ENCODE data around the gene SNX33. TPM values are rescaled to one million over a fixed set of nuclear protein-coding genes. Genes with fewer than 3 reads are reported as not detected.
A peak's percentile ranks its signal among the peaks of the same experiment; 100 is the strongest.

Gene SNX33
- total and polyA plus RNA-seq, 2 of the 13 experiments (the other 11 are each of a cell fraction or from before 2014, with no cell fraction given): 11.0 to 11.6 TPM

DNA sequence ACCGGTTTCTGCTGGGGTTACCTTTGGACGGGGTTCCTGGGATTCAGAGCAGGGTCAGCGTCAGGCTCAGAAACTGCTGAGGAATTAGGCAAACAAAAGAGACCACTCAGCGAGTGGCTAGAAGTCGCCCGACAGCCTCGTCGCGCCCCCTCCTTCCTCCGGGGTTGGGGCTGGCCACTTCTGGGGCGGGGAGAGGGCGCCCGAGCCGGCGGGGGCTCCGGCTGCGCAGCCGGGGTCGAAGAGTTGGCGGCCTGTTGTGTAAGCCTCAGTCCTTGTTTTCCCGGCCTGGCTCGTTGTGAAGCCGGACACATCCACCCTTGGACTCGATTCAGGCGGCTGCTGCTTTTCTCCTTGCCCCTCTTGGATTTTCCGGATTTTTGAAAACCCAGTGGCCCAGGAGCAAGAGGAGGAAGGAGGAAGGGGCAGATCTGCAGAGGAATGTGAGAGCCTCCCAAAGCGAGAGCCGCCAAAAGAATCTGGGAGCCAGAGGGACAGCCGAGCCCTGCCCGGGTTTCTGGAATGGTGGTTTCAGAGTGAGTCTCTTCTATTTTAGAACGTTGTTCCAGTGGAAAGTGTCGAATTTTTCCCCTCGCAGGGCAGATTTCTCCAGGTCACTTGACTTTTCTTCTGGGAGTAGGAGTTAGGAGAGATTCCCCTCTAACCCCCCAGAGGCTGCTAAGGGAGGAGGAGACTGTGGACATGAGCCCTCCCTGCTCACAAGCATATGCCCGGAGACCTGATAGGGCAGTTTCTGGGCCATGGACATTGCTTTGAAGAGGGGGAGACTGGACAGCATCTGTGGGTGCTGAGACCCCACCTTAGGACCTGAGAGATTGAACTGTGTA is 666 bp downstream of the SNX33 start:
- intact Hi-C loops (cut with micrococcal nuclease; ENCODE audit: unreplicated experiment): loop anchor here (2.0 kb wide), 1 partner anchor 34 kb away; no protein-coding TSS in a partner anchor
- ATAC-seq: peak; percentile 64
- no peak overlapping the region for H2AFZ ChIP-seq (ENCODE audit: low read length)
- ChIA-PET POLR2A (interaction anchor here (1.0 to 2.6 kb wide), 17 partner anchors 10 to 280 kb away, joined by 3 to 39 read pairs (median 7); partner anchors contain the start of genes IMP3, MAN2C1, PTPN9 and SIN3A), CTCF (ENCODE audit: low intra/inter-chr PET ratio, low total read pairs) (no interaction called here)
- peaks cover 9% of the 10 kb centered on the region for H4K20me1 ChIP-seq (ENCODE audit: insufficient read depth, low read length)
- H3K9me3 ChIP-seq (ENCODE audit: low read length): no peaks in the 10 kb centered on the region
- H3K4me3 ChIP-seq (replicated peaks in 1 of 3; ENCODE audit: insufficient read depth in 1 of 3, low read depth in 2 of 3, low read length in 3 of 3): peak overlapping the region; percentile 83 to 96 (median 93)
- peaks cover 58% of the 10 kb centered on the region for H3K4me1 ChIP-seq (ENCODE audit: insufficient read depth, low read length)
- peak overlapping the region; percentile 98 for H3K27ac ChIP-seq (ENCODE audit: extremely low read length, insufficient read depth, low read length)
- FAIRE-seq: peak; percentile 59
- BruUV-seq (replicated peaks): TSS peak; percentile 63
- WGBS (ENCODE audit: low lambda C conversion rate): 0% methylated on average over 17 of the region's 34 CpGs
- peaks cover 0 to under 1% of the 10 kb centered on the region in 2 experiments; a peak in 1 of 5 replicates for H3K36me3 ChIP-seq (replicated peaks in 1 of 2; ENCODE audit: control insufficient read depth in 1 of 2, insufficient read depth in 2 of 2, low read length in 2 of 2)
- H3K4me2 ChIP-seq (ENCODE audit: low read depth, low read length): peak overlapping the region; percentile 97
- peak overlapping the region; percentile 89 for H3K9ac ChIP-seq (ENCODE audit: insufficient read depth, low read depth, low read length)
- peaks cover 0 to 2% of the 10 kb centered on the region in 2 experiments; a peak in 1 of 5 replicates for H3K27me3 ChIP-seq (ENCODE audit: control insufficient read depth in 1 of 2, insufficient read depth in 2 of 2, low read length in 2 of 2)
- in situ Hi-C loops (cut with HindIII; ENCODE audit: extremely low pct_ligation_motif_present, low pct_unique_long_range_greater_than_20kb): loop anchor here (5.0 to 10.0 kb wide), 2 partner anchors 34 to 284 kb away; partner anchors contain the start of gene MAN2C1
- peak; percentile 63 for DNase-seq (ENCODE audit: low spot score)
- peaks cover 59% of the 10 kb centered on the region for H3K79me2 ChIP-seq (ENCODE audit: insufficient read depth, low read length)
- TF ChIP-seq ZNF350 (CRISPR knock-in tag; IDR thresholded peaks at IDR 0.05; ENCODE audit: borderline replicate concordance, low read depth) (peak; percentile 13; the same call in 1 of the 2 replicates), NR1H2 (CRISPR knock-in tag; IDR thresholded peaks at IDR 0.05; ENCODE audit: borderline replicate concordance, low read depth) (no peak), ZNF563 (CRISPR knock-in tag; IDR thresholded peaks at IDR 0.05) (no peak), ZNF788 (CRISPR knock-in tag; IDR thresholded peaks at IDR 0.05; ENCODE audit: borderline replicate concordance) (0 out of 2 replicates have a peak, but pooled peaks have one; percentile 11), FOSL2 (CRISPR knock-in tag; IDR thresholded peaks at IDR 0.05) (no peak; the same call in 1 of the 2 replicates), ELF1 (CRISPR knock-in tag; IDR thresholded peaks at IDR 0.05) (0 out of 2 replicates have a peak, but pooled peaks have one; percentile 3), NCOR1 (IDR thresholded peaks at IDR 0.05; ENCODE audit: borderline replicate concordance, low read length) (peak; percentile 35; the same call in 1 of the 2 replicates), GTF2F1 (IDR thresholded peaks at IDR 0.05; ENCODE audit: low read length) (no peak), FOXK1 (CRISPR knock-in tag; IDR thresholded peaks at IDR 0.05; ENCODE audit: borderline replicate concordance, low read depth) (no peak), KAT8 (CRISPR knock-in tag; IDR thresholded peaks at IDR 0.05) (peak; percentile 2; the same call in 1 of the 2 replicates), ZNF556 (CRISPR knock-in tag; IDR thresholded peaks at IDR 0.05; ENCODE audit: borderline replicate concordance) (0 out of 2 replicates have a peak, but pooled peaks have one; percentile 26), NONO (IDR thresholded peaks at IDR 0.05) (no peak), NONO (CRISPR knock-in tag; conservative IDR thresholded peaks at IDR 0.05) (peak; percentile 8; the same call in 1 of the 2 replicates), ZNF770 (CRISPR knock-in tag; IDR thresholded peaks at IDR 0.05) (no peak), CEBPB (IDR thresholded peaks at IDR 0.05; ENCODE audit: borderline replicate concordance, low read depth, low read length) (peak; percentile 65; the same call in 1 of the 2 replicates), DNMT3B (CRISPR knock-in tag; conservative IDR thresholded peaks at IDR 0.05) (0 out of 2 replicates have a peak, but pooled peaks have one; percentile 31), HOXA3 (CRISPR knock-in tag; IDR thresholded peaks at IDR 0.05) (peak; percentile 43; the same call in 1 of the 2 replicates), GATAD1 (CRISPR knock-in tag; IDR thresholded peaks at IDR 0.05) (0 out of 2 replicates have a peak, but pooled peaks have one; percentile 1), ZNF605 (CRISPR knock-in tag; IDR thresholded peaks at IDR 0.05) (0 out of 2 replicates have a peak, but pooled peaks have one; percentile 4), MYC (CRISPR knock-in tag; IDR thresholded peaks at IDR 0.05; ENCODE audit: borderline replicate concordance) (0 out of 2 replicates have a peak, but pooled peaks have one; percentile 4), ZNF530 (CRISPR knock-in tag; IDR thresholded peaks at IDR 0.05; ENCODE audit: low read depth) (no peak)
